Measurements from ENCODE around the gene DPP10.

Gene DPP10

GRCh38 chr2:115460008-115460407 lies 1017.6 kb downstream of the DPP10 start:
- Histone ChIP-seq H3K27me3 (ENCODE audit: insufficient read depth, low read length, poor library complexity, severe bottlenecking) (no peaks in the 10 kb centered on the region), H3K9me2 (replicated peaks; ENCODE audit: low read depth, low read length) (no peaks in the 10 kb centered on the region), H3K4me2 (ENCODE audit: low read depth, low read length, poor library complexity, severe bottlenecking) (no peak overlapping the region), H4K20me1 (ENCODE audit: insufficient read depth, low read length, poor library complexity, severe bottlenecking) (no peaks in the 10 kb centered on the region), H3K4me1 (ENCODE audit: insufficient read depth, low read length, poor library complexity, severe bottlenecking) (no peaks in the 10 kb centered on the region), H3K79me2 (ENCODE audit: insufficient read depth, low read length) (no peaks in the 10 kb centered on the region), H2AFZ (ENCODE audit: low read length) (no peak overlapping the region), H3K9me3 (ENCODE audit: insufficient read depth, low read depth, low read length) (no peaks in the 10 kb centered on the region), H3K9ac (ENCODE audit: low read depth, low read length, poor library complexity, severe bottlenecking) (no peak overlapping the region), H3F3A (ENCODE audit: low read depth) (no peaks in the 10 kb centered on the region), H3K4me3 (ENCODE audit: low read length, poor library complexity, severe bottlenecking) (no peak overlapping the region), H3K36me3 (ENCODE audit: insufficient read depth, low read length) (no peaks in the 10 kb centered on the region)
- TF ChIP-seq, protein P1, sequence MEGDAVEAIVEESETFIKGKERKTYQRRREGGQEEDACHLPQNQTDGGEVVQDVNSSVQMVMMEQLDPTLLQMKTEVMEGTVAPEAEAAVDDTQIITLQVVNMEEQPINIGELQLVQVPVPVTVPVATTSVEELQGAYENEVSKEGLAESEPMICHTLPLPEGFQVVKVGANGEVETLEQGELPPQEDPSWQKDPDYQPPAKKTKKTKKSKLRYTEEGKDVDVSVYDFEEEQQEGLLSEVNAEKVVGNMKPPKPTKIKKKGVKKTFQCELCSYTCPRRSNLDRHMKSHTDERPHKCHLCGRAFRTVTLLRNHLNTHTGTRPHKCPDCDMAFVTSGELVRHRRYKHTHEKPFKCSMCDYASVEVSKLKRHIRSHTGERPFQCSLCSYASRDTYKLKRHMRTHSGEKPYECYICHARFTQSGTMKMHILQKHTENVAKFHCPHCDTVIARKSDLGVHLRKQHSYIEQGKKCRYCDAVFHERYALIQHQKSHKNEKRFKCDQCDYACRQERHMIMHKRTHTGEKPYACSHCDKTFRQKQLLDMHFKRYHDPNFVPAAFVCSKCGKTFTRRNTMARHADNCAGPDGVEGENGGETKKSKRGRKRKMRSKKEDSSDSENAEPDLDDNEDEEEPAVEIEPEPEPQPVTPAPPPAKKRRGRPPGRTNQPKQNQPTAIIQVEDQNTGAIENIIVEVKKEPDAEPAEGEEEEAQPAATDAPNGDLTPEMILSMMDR (conservative IDR thresholded peaks at IDR 0.05; ENCODE audit: low read length), result no peak
- no peak for TF ChIP-seq EZH2phosphoT487 (IDR thresholded peaks at IDR 0.05; ENCODE audit: borderline replicate concordance)

- TF ChIP-seq, protein P1 (conservative IDR thresholded peaks at IDR 0.05; ENCODE audit: low read length), result no peak
Measured at GRCh38 chr2:115480741-115481140, 1038.3 kb downstream of the DPP10 start.

DNA sequence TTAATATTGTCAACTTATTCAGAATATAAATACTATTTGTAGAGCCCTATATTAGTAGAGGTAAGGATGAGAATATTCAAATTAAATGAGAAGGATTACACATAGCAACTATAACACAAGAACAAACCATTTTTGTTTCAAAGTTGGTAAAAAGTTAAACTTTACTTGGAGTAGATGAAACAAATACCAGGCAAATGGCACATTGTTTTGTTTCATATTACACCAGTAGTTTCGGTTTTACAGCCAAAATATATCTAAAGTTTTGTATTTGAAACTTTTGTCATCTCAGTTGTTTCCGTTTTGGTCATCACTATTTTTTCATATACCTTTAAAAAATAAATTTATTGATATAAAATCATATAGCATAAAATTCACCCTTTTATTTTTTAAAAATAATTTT lies 1039.4 kb downstream of the DPP10 start:
- Histone ChIP-seq H3K9me3 (ENCODE audit: insufficient read depth, low read depth, low read length) (no peaks in the 10 kb centered on the region), H3K4me1 (ENCODE audit: insufficient read depth, low read length, poor library complexity, severe bottlenecking) (no peaks in the 10 kb centered on the region)
- TF ChIP-seq, protein P1 (conservative IDR thresholded peaks at IDR 0.05; ENCODE audit: low read length), result no peak
- no peak for TF ChIP-seq EZH2phosphoT487 (IDR thresholded peaks at IDR 0.05; ENCODE audit: borderline replicate concordance)

More at GRCh38 chr2:115480741-115481140, 1038.3 kb downstream of the DPP10 start:
- Histone ChIP-seq H3K4me3 (ENCODE audit: low read length, poor library complexity, severe bottlenecking) (no peak overlapping the region), H3K9me2 (replicated peaks; ENCODE audit: low read depth, low read length) (no peaks in the 10 kb centered on the region), H3K27me3 (ENCODE audit: insufficient read depth, low read length, poor library complexity, severe bottlenecking) (no peaks in the 10 kb centered on the region), H3F3A (ENCODE audit: low read depth) (no peaks in the 10 kb centered on the region), H3K9ac (ENCODE audit: low read depth, low read length, poor library complexity, severe bottlenecking) (no peak overlapping the region), H4K20me1 (ENCODE audit: insufficient read depth, low read length, poor library complexity, severe bottlenecking) (no peaks in the 10 kb centered on the region), H3K79me2 (ENCODE audit: insufficient read depth, low read length) (no peaks in the 10 kb centered on the region), H3K4me1 (ENCODE audit: insufficient read depth, low read length, poor library complexity, severe bottlenecking) (no peaks in the 10 kb centered on the region), H3K4me2 (ENCODE audit: low read depth, low read length, poor library complexity, severe bottlenecking) (no peak overlapping the region), H3K36me3 (ENCODE audit: insufficient read depth, low read length) (no peaks in the 10 kb centered on the region), H2AFZ (ENCODE audit: low read length) (no peak overlapping the region), H3K9me3 (ENCODE audit: insufficient read depth, low read depth, low read length) (no peaks in the 10 kb centered on the region)

More for the DNA sequence above, 1039.4 kb downstream of the DPP10 start:
- H3F3A ChIP-seq (ENCODE audit: low read depth), result no peaks in the 10 kb centered on the region
- no peaks in the 10 kb centered on the region for H3K27me3 ChIP-seq (ENCODE audit: insufficient read depth, low read length, poor library complexity, severe bottlenecking)
- H3K79me2 ChIP-seq (ENCODE audit: insufficient read depth, low read length), result no peaks in the 10 kb centered on the region
- H3K36me3 ChIP-seq (ENCODE audit: insufficient read depth, low read length), result no peaks in the 10 kb centered on the region
- no peaks in the 10 kb centered on the region for H3K9me2 ChIP-seq (replicated peaks; ENCODE audit: low read depth, low read length)
- no peak overlapping the region for H3K4me2 ChIP-seq (ENCODE audit: low read depth, low read length, poor library complexity, severe bottlenecking)
- H3K4me3 ChIP-seq (ENCODE audit: low read length, poor library complexity, severe bottlenecking), result no peak overlapping the region
- no peak overlapping the region for H2AFZ ChIP-seq (ENCODE audit: low read length)
- H4K20me1 ChIP-seq (ENCODE audit: insufficient read depth, low read length, poor library complexity, severe bottlenecking), result no peaks in the 10 kb centered on the region
- no peak overlapping the region for H3K9ac ChIP-seq (ENCODE audit: low read depth, low read length, poor library complexity, severe bottlenecking)
